Psoas muscle (tissue), 8 donors: Measurements from ENCODE around the gene ANKRD49. TPM values are rescaled to one million over a fixed set of nuclear protein-coding genes. Genes with fewer than 3 reads are reported as not detected.

Experiments
- ATAC-seq, 4 donors: fragments of 200-7000 bp; cut with Tn5 transposase; one replicate each; pipeline ENCODE4 v1.9.1; 2020; ENCODE audit warnings: moderate library complexity in 3 of 4, mild to moderate bottlenecking in 2 of 4
- DNase-seq, 2 donors: peaks; one replicate each; pipeline ENCODE4 v3.0.0-alpha.2; 2020
- H3K27ac ChIP-seq: fragments of 200-600 bp; one replicate; pipeline ENCODE4 v1.8.0; 2022
- H3K27me3 ChIP-seq, 3 donors: fragments of 200-600 bp in 1 of 3; one replicate each; pipeline versions ENCODE4 v1.6.1 to v1.8.0; 2013 to 2022; ENCODE audit warnings: low read length in 2 of 3, mild to moderate bottlenecking in 2 of 3, moderate library complexity in 1 of 3; ENCODE audit not compliant: insufficient read depth in 3 of 3
- H3K36me3 ChIP-seq, 2 donors: fragments of 200-600 bp in 1 of 2; one replicate each; pipeline versions ENCODE4 v1.6.1 to v1.8.0; 2013 to 2022; ENCODE audit warnings: low read depth in 1 of 2, mild to moderate bottlenecking in 1 of 2, moderate library complexity in 1 of 2; ENCODE audit not compliant: insufficient read depth in 1 of 2
- H3K4me1 ChIP-seq: fragments of 200-600 bp; one replicate; pipeline ENCODE4 v1.8.0; 2022
- H3K4me3 ChIP-seq: fragments of 200-600 bp; one replicate; pipeline ENCODE4 v1.8.0; 2022; ENCODE audit warnings: mild to moderate bottlenecking
- H3K9me3 ChIP-seq: fragments of 200-600 bp; one replicate; pipeline ENCODE4 v1.8.0; 2022
- WGBS, 3 donors: extraction: QIAGEN DNeasy Blood & Tissue Kit; methylation state at CpG; one replicate each; pipeline versions ENCODE4 v1.1.6 to v1.1.7; 2013; 5-methylcytosine and 5-hydroxymethylcytosine counted together
- intact Hi-C, 2 donors: fragments of 100-400 bp; cut with DNase I; formaldehyde crosslinking; loops; one replicate each; pipeline versions ENCODE4 v1.11.0 to v1.14.2; 2022
- polyA plus RNA-seq, 3 donors: library from polyadenylated mRNA; stranded (reverse); fragments of 200-250 nt; gene quantifications; one replicate each; pipeline ENCODE4 v1.2.3, GENCODE V29; 2013
- total RNA-seq, 4 donors: library from RNA; stranded (reverse); fragmentation: NEBNext Ultra II Directional in 2 of 4; extraction: Animal tissue kit (Norgen Biotek cat#: 25700) in 2 of 4; gene quantifications; one replicate each; pipeline versions ENCODE4 v1.2.1 to v1.2.4, GENCODE V29; 2021 to 2023
- TF ChIP-seq, protein P1 (sequence below): fragments of 200-600 bp; IDR thresholded peaks from one replicate; pipeline ENCODE4 v1.8.0; 2022; ENCODE audit warnings: antibody characterized with exemption
- donor health status: healthy with polysubstance abuse.
- donor health status: DM: no; HTN: no; CAD: no; lungs with moderate emphysema.
- donor health status: Bipolar disorder and iron deficiency.
- donor health status: healthy.
- donor health status: DM: yes; HTN: yes; CAD: no.
- donor health status: DM: no; HTN: no; CAD: no.
- donor health status: DM: no; HTN: no; CAD: no.
- donor health status: DM: yes; HTN: yes; CAD: no.

Gene ANKRD49
- total and polyA plus RNA-seq, 7 donors: 5.4 to 37.9 (median 9.7) TPM

DNA sequence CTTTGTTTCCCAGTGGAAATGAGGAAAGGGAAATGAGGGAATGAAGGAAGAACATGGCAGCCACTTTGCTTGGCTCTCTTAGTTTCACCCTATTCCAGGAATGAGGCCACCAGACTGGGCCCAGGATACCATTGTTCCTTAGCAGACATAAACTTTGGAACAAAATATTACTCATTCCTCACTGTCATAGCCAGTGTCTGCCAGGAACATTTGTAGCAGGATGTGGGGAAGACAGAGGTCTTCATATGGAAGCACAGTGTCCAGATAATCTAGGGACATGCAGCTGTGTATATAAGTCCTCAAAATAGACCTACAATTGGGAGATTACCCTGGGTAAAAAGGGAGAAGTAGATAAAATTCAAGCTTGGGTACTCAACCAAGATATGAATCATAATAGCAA is 34.8 kb downstream of the ANKRD49 start:
- H3K36me3 ChIP-seq: no peaks in the 10 kb centered on the region
- no peak overlapping the region for H3K27ac ChIP-seq
- peaks cover 0 to 4% (median 0%) of the 10 kb centered on the region in 3 donors for H3K27me3 ChIP-seq
- no peak for ATAC-seq
- no peak overlapping the region for H3K4me3 ChIP-seq
- H3K4me1 ChIP-seq: no peaks in the 10 kb centered on the region
- no peak for DNase-seq
- TF ChIP-seq, protein P1, sequence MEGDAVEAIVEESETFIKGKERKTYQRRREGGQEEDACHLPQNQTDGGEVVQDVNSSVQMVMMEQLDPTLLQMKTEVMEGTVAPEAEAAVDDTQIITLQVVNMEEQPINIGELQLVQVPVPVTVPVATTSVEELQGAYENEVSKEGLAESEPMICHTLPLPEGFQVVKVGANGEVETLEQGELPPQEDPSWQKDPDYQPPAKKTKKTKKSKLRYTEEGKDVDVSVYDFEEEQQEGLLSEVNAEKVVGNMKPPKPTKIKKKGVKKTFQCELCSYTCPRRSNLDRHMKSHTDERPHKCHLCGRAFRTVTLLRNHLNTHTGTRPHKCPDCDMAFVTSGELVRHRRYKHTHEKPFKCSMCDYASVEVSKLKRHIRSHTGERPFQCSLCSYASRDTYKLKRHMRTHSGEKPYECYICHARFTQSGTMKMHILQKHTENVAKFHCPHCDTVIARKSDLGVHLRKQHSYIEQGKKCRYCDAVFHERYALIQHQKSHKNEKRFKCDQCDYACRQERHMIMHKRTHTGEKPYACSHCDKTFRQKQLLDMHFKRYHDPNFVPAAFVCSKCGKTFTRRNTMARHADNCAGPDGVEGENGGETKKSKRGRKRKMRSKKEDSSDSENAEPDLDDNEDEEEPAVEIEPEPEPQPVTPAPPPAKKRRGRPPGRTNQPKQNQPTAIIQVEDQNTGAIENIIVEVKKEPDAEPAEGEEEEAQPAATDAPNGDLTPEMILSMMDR: no peak
- H3K9me3 ChIP-seq: no peaks in the 10 kb centered on the region
- intact Hi-C loops: no loop called here

DNA sequence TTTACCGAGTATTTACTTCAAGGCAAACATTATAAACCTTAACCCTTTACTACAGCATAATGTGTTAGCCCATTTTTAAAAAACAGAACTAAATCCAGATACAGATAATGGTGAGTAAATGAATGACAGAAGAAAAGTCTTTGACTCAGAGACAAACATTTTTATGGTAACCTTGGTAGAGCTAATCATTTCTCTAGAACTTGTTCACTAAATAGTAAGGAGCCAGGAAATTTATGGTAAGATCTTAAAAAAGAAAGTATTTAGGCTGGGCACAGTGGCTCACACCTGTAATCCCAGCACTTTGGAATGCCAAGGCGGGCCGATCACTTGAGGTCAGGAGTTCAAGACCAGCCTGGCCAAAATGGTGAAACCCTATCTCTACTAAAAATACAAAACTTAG is 38.4 kb downstream of the ANKRD49 start:
- ATAC-seq (no peak), DNase-seq (no peak)
- Histone ChIP-seq H3K4me1 (no peaks in the 10 kb centered on the region), H3K27ac (no peak overlapping the region), H3K27me3 (peaks cover 0 to 10% (median 0%) of the 10 kb centered on the region in 3 donors), H3K9me3 (no peaks in the 10 kb centered on the region), H3K36me3 (no peaks in the 10 kb centered on the region), H3K4me3 (no peak overlapping the region)
- TF ChIP-seq, protein P1: no peak
- WGBS, 3 donors: 68 to 80% (median 77%) methylated on average over 3 of the region's 3 CpGs
- intact Hi-C loops: no loop called here

- peaks cover 0 to 12% (median 0%) of the 10 kb centered on the region in 3 donors for H3K27me3 ChIP-seq
- TF ChIP-seq, protein P1: no peak
- no peaks in the 10 kb centered on the region for H3K36me3 ChIP-seq
- H3K4me1 ChIP-seq: no peaks in the 10 kb centered on the region
- 75 to 91% (median 76%) methylated on average over 1 of the region's 1 CpG for WGBS, 3 donors
- no peak for ATAC-seq
- H3K9me3 ChIP-seq: no peaks in the 10 kb centered on the region
- H3K4me3 ChIP-seq: no peak overlapping the region
- intact Hi-C loops: no loop called here
- no peak for DNase-seq
- H3K27ac ChIP-seq: no peak overlapping the region
Observed at GRCh38 chr11:94533206-94533605, 39.4 kb downstream of the ANKRD49 start.

- Histone ChIP-seq H3K4me3 (no peak overlapping the region), H3K27ac (no peak overlapping the region), H3K36me3 (no peaks in the 10 kb centered on the region), H3K4me1 (no peaks in the 10 kb centered on the region), H3K9me3 (no peaks in the 10 kb centered on the region), H3K27me3 (peaks cover 0 to 12% (median 0%) of the 10 kb centered on the region in 3 donors)
- intact Hi-C loops: no loop called here
- ATAC-seq (no peak), DNase-seq (peak in 1 of 2 donors; percentile 24)
- WGBS, 3 donors: 67 to 73% (median 69%) methylated on average over 6 of the region's 6 CpGs
- TF ChIP-seq, protein P1: no peak
Observed at GRCh38 chr11:94533696-94534630, 40.2 kb downstream of the ANKRD49 start.
